PC-3 (cell line): Measurements from ENCODE around the gene CORO2B. TPM values are rescaled to one million over a fixed set of nuclear protein-coding genes. Genes with fewer than 3 reads are reported as not detected.

Source experiments
- ATAC-seq: fragments of 200-7000 bp; cut with Tn5 transposase; 2 replicates; pipeline ENCODE4 v1.9.1; 2020; ENCODE audit warnings: mild to moderate bottlenecking, moderate library complexity
- BruUV-seq: library from RNA; stranded (reverse); fragments of 400-500 nt; replicated peaks from 2 replicates; lab custom pipeline; 2021; lab: Mats Ljungman, UMichigan
- CTCF ChIA-PET: fragments of 300-600 bp; sonication (Branson Sonifier 250); formaldehyde crosslinking; loops from one replicate; lab custom pipeline; 2022; ENCODE audit warnings: antibody characterized with exemption; lab: Charles Lee
- POLR2A ChIA-PET: fragments of 300-600 bp; sonication (Branson Sonifier 250); formaldehyde crosslinking; loops from one replicate; lab custom pipeline; 2022; ENCODE audit warnings: antibody characterized with exemption; ENCODE audit not compliant: unreplicated experiment; lab: Charles Lee
- DNase-seq: peaks from one replicate; pipeline ENCODE4 v3.0.0-alpha.2; 2015
- H2AFZ ChIP-seq: fragments of 300-600 bp; sonication (generic); 2 replicates; pipeline ENCODE4 v1.6.0; 2016; ENCODE audit warnings: antibody characterized with exemption, low read length
- H3F3A ChIP-seq: fragments of 300-600 bp; sonication (generic); one replicate; pipeline ENCODE4 v1.6.0; 2017; ENCODE audit warnings: antibody characterized with exemption, low read length, control low read depth, mild to moderate bottlenecking; ENCODE audit not compliant: unreplicated experiment
- H3K27ac ChIP-seq: fragments of 300-600 bp; sonication (generic); 2 replicates; pipeline ENCODE4 v1.5.1; 2016; ENCODE audit warnings: mild to moderate bottlenecking, low read length
- H3K27me3 ChIP-seq: fragments of 300-600 bp; sonication (generic); 2 replicates; pipeline ENCODE4 v1.6.1; 2016; ENCODE audit warnings: low read length, mixed read lengths
- H3K36me3 ChIP-seq: fragments of 300-600 bp; sonication (generic); 2 replicates; pipeline ENCODE4 v1.6.1; 2016; ENCODE audit warnings: low read depth, mixed run types, low read length, mixed read lengths
- H3K4me1 ChIP-seq: fragments of 300-600 bp; sonication (generic); 2 replicates; pipeline ENCODE4 v1.5.1; 2016; ENCODE audit warnings: low read length; ENCODE audit not compliant: insufficient read depth
- H3K4me2 ChIP-seq: fragments of 300-600 bp; sonication (generic); 2 replicates; pipeline ENCODE4 v1.6.0; 2016; ENCODE audit warnings: low read length
- H3K4me3 ChIP-seq: fragments of 300-600 bp; sonication (generic); 2 replicates; pipeline ENCODE4 v1.5.1; 2016; ENCODE audit warnings: mild to moderate bottlenecking, low read length, mixed read lengths
- H3K79me2 ChIP-seq: fragments of 300-600 bp; sonication (generic); 2 replicates; pipeline ENCODE4 v1.6.1; 2017; ENCODE audit warnings: low read length, mixed read lengths
- H3K9ac ChIP-seq: fragments of 300-600 bp; sonication (generic); 2 replicates; pipeline ENCODE4 v1.6.0; 2016; ENCODE audit warnings: mild to moderate bottlenecking, low read length
- H3K9me2 ChIP-seq: fragments of 300-600 bp; sonication (generic); replicated peaks from 2 replicates; pipeline ENCODE4 v1.6.1; 2016; ENCODE audit warnings: mixed run types, low read length, mixed read lengths
- H3K9me3 ChIP-seq: fragments of 300-600 bp; sonication (generic); 2 replicates; pipeline ENCODE4 v1.6.1; 2016; ENCODE audit warnings: low read length, mixed read lengths
- H4K20me1 ChIP-seq: fragments of 300-600 bp; sonication (generic); 2 replicates; pipeline ENCODE4 v1.6.1; 2016; ENCODE audit warnings: low read length, mixed read lengths
- CTCF ChIP-seq: fragments of 300-600 bp; sonication (generic); conservative IDR thresholded peaks from 2 replicates; pipeline ENCODE4 v1.5.1; 2017; ENCODE audit warnings: antibody characterized with exemption, low read depth, mild to moderate bottlenecking, low read length
- EZH2 ChIP-seq: fragments of 300-600 bp; sonication (generic); IDR thresholded peaks from one replicate; pipeline ENCODE4 v1.6.1; 2017; ENCODE audit warnings: antibody characterized with exemption, mild to moderate bottlenecking, low read length; ENCODE audit not compliant: unreplicated experiment
- EZH2phosphoT487 ChIP-seq: fragments of 300-600 bp; sonication (generic); IDR thresholded peaks from 2 replicates; pipeline ENCODE4 v1.6.1; 2018; ENCODE audit warnings: mild to moderate bottlenecking, antibody characterized with exemption, low read length, borderline replicate concordance
- intact Hi-C: fragments of 100-400 bp; cut with micrococcal nuclease; formaldehyde crosslinking; loops from 2 replicates; pipeline ENCODE4 v1.9.0; 2023
- total RNA-seq: library from RNA; depleted of rRNA; stranded (reverse); fragments of >200 nt; gene quantifications from 2 replicates; pipeline ENCODE4 v1.2.3, GENCODE V29; 2014

CORO2B gene
- total RNA-seq, 1 experiment from 2014 or later: 0.66 TPM

- H3K9me2 ChIP-seq: no peaks in the 10 kb centered on the region
- no peak overlapping the region for H3K4me3 ChIP-seq
- ChIA-PET POLR2A (no interaction called here), CTCF (no interaction called here)
- H3K36me3 ChIP-seq: no peaks in the 10 kb centered on the region
- intact Hi-C loops: no loop called here
- no TSS peak for BruUV-seq
- no peaks in the 10 kb centered on the region for H3K9me3 ChIP-seq
- no peak for TF ChIP-seq CTCF
- no peaks in the 10 kb centered on the region for H3K79me2 ChIP-seq
- H4K20me1 ChIP-seq: no peaks in the 10 kb centered on the region
- 0 out of 2 replicates have a peak, but pooled peaks cover 6% of the 10 kb centered on the region for H3K4me1 ChIP-seq
- H3K4me2 ChIP-seq: no peak overlapping the region
- no peaks in the 10 kb centered on the region for H3F3A ChIP-seq
- no peaks in the 10 kb centered on the region for H3K27me3 ChIP-seq
- H3K9ac ChIP-seq: no peak overlapping the region
- no peak overlapping the region for H3K27ac ChIP-seq
- no peak for ATAC-seq
- H2AFZ ChIP-seq: no peak overlapping the region
- DNase-seq: no peak
Measured at GRCh38 chr15:68609629-68610028, 30.8 kb downstream of the CORO2B start.

- TF ChIP-seq CTCF (no peak), EZH2 (no peak), EZH2phosphoT487 (no peak)
- Histone ChIP-seq H3K9me3 (no peaks in the 10 kb centered on the region), H3K9me2 (no peaks in the 10 kb centered on the region), H3K36me3 (no peaks in the 10 kb centered on the region), H3K9ac (no peak overlapping the region), H4K20me1 (no peaks in the 10 kb centered on the region), H3K4me2 (no peak overlapping the region), H3K27me3 (no peaks in the 10 kb centered on the region), H3K4me3 (no peak overlapping the region), H2AFZ (no peak overlapping the region), H3K79me2 (no peaks in the 10 kb centered on the region), H3F3A (no peaks in the 10 kb centered on the region), H3K27ac (no peak overlapping the region), H3K4me1 (no peaks in the 10 kb centered on the region)
- intact Hi-C loops: no loop called here
- no peak for ATAC-seq
- no TSS peak for BruUV-seq
- ChIA-PET POLR2A (no interaction called here), CTCF (no interaction called here)
- no peak for DNase-seq
Measured at GRCh38 chr15:68610825-68611224, 32.0 kb downstream of the CORO2B start.

- Histone ChIP-seq H3K4me3 (no peak overlapping the region), H3K4me1 (no peaks in the 10 kb centered on the region), H2AFZ (no peak overlapping the region), H3K4me2 (no peak overlapping the region), H3K36me3 (no peaks in the 10 kb centered on the region), H3K9ac (no peak overlapping the region), H3K27ac (no peak overlapping the region), H4K20me1 (no peaks in the 10 kb centered on the region), H3K9me2 (no peaks in the 10 kb centered on the region), H3K27me3 (no peaks in the 10 kb centered on the region), H3K9me3 (no peaks in the 10 kb centered on the region), H3K79me2 (no peaks in the 10 kb centered on the region), H3F3A (no peaks in the 10 kb centered on the region)
- BruUV-seq: no TSS peak
- ChIA-PET POLR2A (no interaction called here), CTCF (interaction anchor here (0.7 kb wide), 1 partner anchor 53 kb away, joined by 3 read pairs; no protein-coding TSS in a partner anchor)
- no peak for DNase-seq
- intact Hi-C loops: no loop called here
- no peak for TF ChIP-seq EZH2phosphoT487
- no peak for ATAC-seq
Measured at GRCh38 chr15:68612503-68612902, 33.7 kb downstream of the CORO2B start.
